ENCODE measurements around the gene CHCHD6.

Gene CHCHD6

GRCh38 chr3:126715432-126715831 lies 11.4 kb downstream of the CHCHD6 start:
- Histone ChIP-seq H3K9me3 (ENCODE audit: insufficient read depth, low read depth, low read length) (no peaks in the 10 kb centered on the region), H3K4me1 (ENCODE audit: insufficient read depth, low read length) (no peaks in the 10 kb centered on the region), H3K27me3 (ENCODE audit: insufficient read depth, low read length) (no peaks in the 10 kb centered on the region), H3K27ac (ENCODE audit: low read length) (no peak overlapping the region), H3K4me3 (ENCODE audit: low read length) (no peak overlapping the region), H3K36me3 (ENCODE audit: insufficient read depth, low read depth, low read length) (no peaks in the 10 kb centered on the region), H3K9ac (ENCODE audit: low read depth, low read length) (no peak overlapping the region)

- no peak overlapping the region for H3K4me3 ChIP-seq (ENCODE audit: low read length)
- no peaks in the 10 kb centered on the region for H3K9me3 ChIP-seq (ENCODE audit: insufficient read depth, low read depth, low read length)
- H3K27ac ChIP-seq (ENCODE audit: low read length): no peak overlapping the region
- no peaks in the 10 kb centered on the region for H3K4me1 ChIP-seq (ENCODE audit: insufficient read depth, low read length)
- no peak overlapping the region for H3K9ac ChIP-seq (ENCODE audit: low read depth, low read length)
- no peaks in the 10 kb centered on the region for H3K27me3 ChIP-seq (ENCODE audit: insufficient read depth, low read length)
- no peaks in the 10 kb centered on the region for H3K36me3 ChIP-seq (ENCODE audit: insufficient read depth, low read depth, low read length)
Observed at GRCh38 chr3:126716057-126716456, 12.0 kb downstream of the CHCHD6 start.

GRCh38 chr3:126718561-126719445 lies 14.8 kb downstream of the CHCHD6 start:
- Histone ChIP-seq H3K9me3 (ENCODE audit: insufficient read depth, low read depth, low read length) (no peaks in the 10 kb centered on the region), H3K27ac (ENCODE audit: low read length) (no peak overlapping the region)

GRCh38 chr3:126720596-126720995 lies 16.6 kb downstream of the CHCHD6 start:
- no peak overlapping the region for H3K4me3 ChIP-seq (ENCODE audit: low read length)
- no peaks in the 10 kb centered on the region for H3K27me3 ChIP-seq (ENCODE audit: insufficient read depth, low read length)
- H3K36me3 ChIP-seq (ENCODE audit: insufficient read depth, low read depth, low read length): peaks cover 6% of the 10 kb centered on the region; the same call in 1 of the 2 replicates
- no peaks in the 10 kb centered on the region for H3K4me1 ChIP-seq (ENCODE audit: insufficient read depth, low read length)
- no peak overlapping the region for H3K27ac ChIP-seq (ENCODE audit: low read length)
- H3K9ac ChIP-seq (ENCODE audit: low read depth, low read length): no peak overlapping the region
- H3K9me3 ChIP-seq (ENCODE audit: insufficient read depth, low read depth, low read length): peaks cover 10% of the 10 kb centered on the region; the same call in 1 of the 2 replicates

More at GRCh38 chr3:126718561-126719445, 14.8 kb downstream of the CHCHD6 start:
- no peak overlapping the region for H3K4me3 ChIP-seq (ENCODE audit: low read length)
- H3K9ac ChIP-seq (ENCODE audit: low read depth, low read length): no peak overlapping the region
- H3K4me1 ChIP-seq (ENCODE audit: insufficient read depth, low read length): no peaks in the 10 kb centered on the region
- no peaks in the 10 kb centered on the region for H3K36me3 ChIP-seq (ENCODE audit: insufficient read depth, low read depth, low read length)
- H3K27me3 ChIP-seq (ENCODE audit: insufficient read depth, low read length): no peaks in the 10 kb centered on the region

DNA sequence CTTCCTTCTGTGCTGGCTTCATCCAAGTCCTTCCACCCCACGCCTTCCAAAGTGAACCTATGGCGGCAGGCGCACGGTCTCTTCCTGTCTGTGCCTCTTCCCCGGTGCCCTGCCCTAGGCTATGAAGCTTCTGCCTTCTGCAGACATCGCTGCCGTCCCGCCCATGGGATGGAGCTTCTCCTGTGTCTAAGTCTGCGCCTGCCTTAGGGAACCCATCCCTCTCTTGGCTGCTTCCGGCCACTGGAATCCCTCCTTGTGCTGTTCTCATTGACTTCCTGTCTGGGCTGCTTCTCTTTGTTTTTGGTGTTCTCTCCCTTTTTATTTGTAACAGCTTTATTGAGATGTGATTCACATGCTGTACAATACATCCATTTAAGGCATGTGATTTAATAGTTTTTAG lies 17.2 kb downstream of the CHCHD6 start:
- H3K27ac ChIP-seq (ENCODE audit: low read length): no peak overlapping the region
- H3K4me1 ChIP-seq (ENCODE audit: insufficient read depth, low read length): no peaks in the 10 kb centered on the region
- H3K4me3 ChIP-seq (ENCODE audit: low read length): no peak overlapping the region
- no peaks in the 10 kb centered on the region for H3K27me3 ChIP-seq (ENCODE audit: insufficient read depth, low read length)
- peaks cover 10% of the 10 kb centered on the region; the same call in 1 of the 2 replicates for H3K9me3 ChIP-seq (ENCODE audit: insufficient read depth, low read depth, low read length)
- H3K9ac ChIP-seq (ENCODE audit: low read depth, low read length): no peak overlapping the region
- H3K36me3 ChIP-seq (ENCODE audit: insufficient read depth, low read depth, low read length): peaks cover 6% of the 10 kb centered on the region; the same call in 1 of the 2 replicates

DNA sequence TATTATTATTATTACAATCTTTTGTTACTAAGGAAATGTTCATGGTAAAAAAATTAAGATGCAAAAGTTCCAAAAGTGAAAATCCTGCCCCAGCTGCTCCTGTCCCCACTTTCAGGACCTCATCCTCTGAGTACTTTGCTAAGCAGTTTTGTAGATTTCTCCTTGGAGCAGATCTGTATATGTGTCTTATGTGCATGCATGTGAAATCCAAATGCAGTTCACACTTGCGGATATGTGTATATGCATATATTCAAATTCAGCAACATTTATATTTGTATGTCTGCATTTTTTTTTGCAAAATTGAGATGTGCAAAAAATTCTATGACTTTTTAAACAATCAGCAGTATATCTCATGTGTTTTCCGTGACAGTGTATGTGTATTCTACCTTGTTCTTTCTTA lies 19.2 kb downstream of the CHCHD6 start:
- H3K36me3 ChIP-seq (ENCODE audit: insufficient read depth, low read depth, low read length): peaks cover 14% of the 10 kb centered on the region; the same call in 1 of the 2 replicates
- no peak overlapping the region for H3K27ac ChIP-seq (ENCODE audit: low read length)
- no peaks in the 10 kb centered on the region for H3K4me1 ChIP-seq (ENCODE audit: insufficient read depth, low read length)
- no peak overlapping the region for H3K9ac ChIP-seq (ENCODE audit: low read depth, low read length)
- no peak overlapping the region for H3K4me3 ChIP-seq (ENCODE audit: low read length)
- H3K9me3 ChIP-seq (ENCODE audit: insufficient read depth, low read depth, low read length): peaks cover 10% of the 10 kb centered on the region; the same call in 1 of the 2 replicates
- H3K27me3 ChIP-seq (ENCODE audit: insufficient read depth, low read length): no peaks in the 10 kb centered on the region

DNA sequence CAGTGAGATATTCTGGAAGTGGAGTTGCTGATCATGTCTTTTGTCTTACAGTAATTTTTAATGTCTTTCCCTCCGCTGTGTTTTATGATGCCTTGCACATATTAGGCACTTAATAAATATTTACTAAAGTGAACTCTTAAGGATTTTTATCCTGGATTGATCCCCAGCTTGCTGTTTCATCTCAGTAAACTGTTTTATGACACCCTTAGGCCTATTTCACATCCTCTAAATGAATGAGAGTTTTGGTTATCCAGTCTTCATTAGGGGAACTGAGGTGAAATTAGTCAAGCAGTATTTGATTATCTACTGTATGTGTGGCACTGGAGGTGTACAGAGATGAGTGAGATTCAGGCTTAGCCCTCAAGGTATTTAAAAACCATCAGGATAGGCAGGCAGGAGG lies 19.8 kb downstream of the CHCHD6 start:
- Histone ChIP-seq H3K4me3 (ENCODE audit: low read length) (no peak overlapping the region), H3K27me3 (ENCODE audit: insufficient read depth, low read length) (no peaks in the 10 kb centered on the region), H3K36me3 (ENCODE audit: insufficient read depth, low read depth, low read length) (peaks cover 14% of the 10 kb centered on the region; the same call in 1 of the 2 replicates), H3K9me3 (ENCODE audit: insufficient read depth, low read depth, low read length) (peaks cover 10% of the 10 kb centered on the region; the same call in 1 of the 2 replicates), H3K27ac (ENCODE audit: low read length) (no peak overlapping the region), H3K9ac (ENCODE audit: low read depth, low read length) (no peak overlapping the region), H3K4me1 (ENCODE audit: insufficient read depth, low read length) (no peaks in the 10 kb centered on the region)

- Histone ChIP-seq H3K9me3 (ENCODE audit: insufficient read depth, low read depth, low read length) (peaks cover 10% of the 10 kb centered on the region; the same call in 1 of the 2 replicates), H3K27me3 (ENCODE audit: insufficient read depth, low read length) (no peaks in the 10 kb centered on the region), H3K27ac (ENCODE audit: low read length) (no peak overlapping the region), H3K36me3 (ENCODE audit: insufficient read depth, low read depth, low read length) (peaks cover 25% of the 10 kb centered on the region; the same call in 1 of the 2 replicates), H3K4me1 (ENCODE audit: insufficient read depth, low read length) (no peaks in the 10 kb centered on the region), H3K9ac (ENCODE audit: low read depth, low read length) (no peak overlapping the region), H3K4me3 (ENCODE audit: low read length) (no peak overlapping the region)
Observed at GRCh38 chr3:126728680-126729079, 24.6 kb downstream of the CHCHD6 start.

- Histone ChIP-seq H3K9ac (ENCODE audit: low read depth, low read length) (no peak overlapping the region), H3K36me3 (ENCODE audit: insufficient read depth, low read depth, low read length) (peaks cover 30% of the 10 kb centered on the region; the same call in 1 of the 2 replicates), H3K4me1 (ENCODE audit: insufficient read depth, low read length) (no peaks in the 10 kb centered on the region), H3K27ac (ENCODE audit: low read length) (no peak overlapping the region), H3K27me3 (ENCODE audit: insufficient read depth, low read length) (no peaks in the 10 kb centered on the region), H3K9me3 (ENCODE audit: insufficient read depth, low read depth, low read length) (peaks cover 1% of the 10 kb centered on the region; the same call in 1 of the 2 replicates), H3K4me3 (ENCODE audit: low read length) (no peak overlapping the region)
Observed at GRCh38 chr3:126730376-126730775, 26.3 kb downstream of the CHCHD6 start.

DNA sequence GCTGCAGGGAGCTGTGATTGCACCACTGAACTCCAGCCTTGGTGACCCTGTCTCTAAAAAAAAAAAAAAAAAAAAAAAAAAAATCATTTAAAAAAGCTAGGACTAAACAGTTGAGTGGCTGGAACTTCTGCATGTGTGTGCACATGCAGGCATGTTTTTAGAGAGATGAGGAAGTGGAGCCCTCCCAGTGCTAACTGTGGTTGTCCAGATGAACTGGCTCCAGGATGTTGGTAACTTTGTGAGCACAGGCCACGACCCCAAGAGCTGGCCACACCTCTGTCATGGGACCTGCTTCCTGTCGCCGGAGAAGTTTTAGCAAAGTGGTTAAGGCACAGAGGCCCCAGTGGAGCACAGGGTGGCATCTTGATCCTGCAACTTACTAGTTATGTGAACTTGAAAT lies 27.0 kb downstream of the CHCHD6 start:
- Histone ChIP-seq H3K36me3 (ENCODE audit: insufficient read depth, low read depth, low read length) (peaks cover 30% of the 10 kb centered on the region; the same call in 1 of the 2 replicates), H3K4me3 (ENCODE audit: low read length) (no peak overlapping the region), H3K9me3 (ENCODE audit: insufficient read depth, low read depth, low read length) (no peaks in the 10 kb centered on the region), H3K27me3 (ENCODE audit: insufficient read depth, low read length) (no peaks in the 10 kb centered on the region), H3K27ac (ENCODE audit: low read length) (no peak overlapping the region), H3K9ac (ENCODE audit: low read depth, low read length) (no peak overlapping the region), H3K4me1 (ENCODE audit: insufficient read depth, low read length) (no peaks in the 10 kb centered on the region)

DNA sequence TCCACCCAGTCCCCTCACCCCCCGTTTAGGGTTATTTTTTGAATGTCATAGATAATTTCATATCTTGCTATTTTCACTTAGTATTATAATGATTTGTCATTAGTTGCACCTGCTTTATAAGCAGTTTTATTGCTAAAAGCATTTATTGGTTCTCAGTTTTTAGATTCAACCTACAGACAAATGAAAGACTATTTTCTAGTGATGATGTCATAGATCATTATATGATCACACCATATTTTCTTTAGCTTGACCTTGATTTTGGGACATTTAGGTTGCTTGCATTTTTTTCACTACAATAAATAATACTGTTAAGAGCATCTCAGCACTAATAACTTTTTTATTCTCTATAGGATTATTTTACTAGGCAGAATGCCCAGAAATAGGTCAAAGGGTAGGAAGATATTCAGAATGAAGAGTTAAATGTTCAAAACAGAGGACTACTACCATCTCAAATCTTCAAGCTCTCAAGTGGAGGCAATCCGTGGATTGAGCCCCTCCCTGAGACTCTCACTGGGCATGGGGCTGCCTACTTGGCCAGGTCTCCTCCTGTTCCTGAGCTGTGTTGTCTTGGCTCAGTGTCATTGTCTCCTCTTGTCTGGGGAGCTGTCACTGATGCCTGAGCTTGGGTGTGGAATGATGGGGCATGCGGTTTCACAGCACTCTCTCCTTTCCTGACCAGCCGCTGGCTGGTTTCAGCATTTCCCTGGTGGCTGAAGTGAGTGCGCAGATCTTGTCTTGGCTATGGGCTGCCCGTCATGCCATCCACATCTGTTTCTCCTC lies 28.4 kb downstream of the CHCHD6 start:
- Histone ChIP-seq H3K9ac (ENCODE audit: low read depth, low read length) (no peak overlapping the region), H3K27me3 (ENCODE audit: insufficient read depth, low read length) (no peaks in the 10 kb centered on the region), H3K27ac (ENCODE audit: low read length) (no peak overlapping the region), H3K36me3 (ENCODE audit: insufficient read depth, low read depth, low read length) (peaks cover 23% of the 10 kb centered on the region; the same call in 1 of the 2 replicates), H3K4me3 (ENCODE audit: low read length) (no peak overlapping the region), H3K9me3 (ENCODE audit: insufficient read depth, low read depth, low read length) (no peaks in the 10 kb centered on the region), H3K4me1 (ENCODE audit: insufficient read depth, low read length) (no peaks in the 10 kb centered on the region)
